Activated T-cell treated with anti-CD3 and anti-CD28 coated beads, Interleukin-2, amount 50 U/mL, for 48 hours (primary cell): Measurements from ENCODE around the gene PSMC1.
"Not testable (repeated sequence)": the region's sequence is repeated elsewhere in the genome, so short reads cannot be mapped to it uniquely, and the experiment has no call there.

Source experiments
- DNase-seq, 2 experiments: peaks; one replicate each; pipeline ENCODE4 v3.0.0-alpha.2; 2020

Gene PSMC1

DNA sequence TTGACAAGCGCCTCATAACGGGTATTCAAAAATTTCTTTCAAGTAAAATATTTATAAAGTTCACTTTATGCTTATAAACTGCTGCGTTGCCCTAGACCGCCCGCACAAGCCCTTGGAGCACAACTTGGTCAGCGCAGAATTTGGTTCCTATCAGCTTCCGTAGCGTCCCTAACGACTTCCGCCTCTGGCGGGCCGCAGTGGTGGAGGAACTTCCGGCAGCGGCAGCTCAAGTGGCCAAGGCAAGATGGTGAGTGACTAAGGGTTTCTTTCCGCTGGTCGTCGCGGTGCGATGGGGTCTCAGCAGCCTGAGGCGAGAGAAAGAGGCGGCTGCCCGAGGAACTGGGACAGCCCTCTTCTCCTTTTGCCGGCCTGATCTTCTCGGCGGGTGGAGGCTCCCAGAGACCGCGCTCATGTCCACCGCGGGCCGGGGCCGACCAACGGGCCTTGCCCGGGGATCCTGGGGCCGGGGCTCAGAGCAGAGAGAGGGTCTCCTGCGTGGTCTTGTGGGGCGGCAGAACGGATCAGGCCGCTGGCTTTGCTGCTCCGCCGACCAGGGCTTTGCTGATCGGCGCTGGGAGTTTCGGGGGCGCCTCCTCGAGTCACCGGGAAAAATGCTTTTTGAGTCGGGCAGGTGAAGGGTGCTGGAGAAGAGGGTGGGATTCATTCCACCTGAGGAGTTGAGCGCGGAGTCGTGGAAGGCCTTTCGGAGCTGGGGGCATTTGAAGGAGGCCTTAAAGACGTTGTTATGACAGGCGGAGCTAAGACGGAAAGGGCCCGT lies at the start of gene PSMC1:
Gene PSMC1 (plus strand): TSS at position 200 of the 778 bp plus-strand sequence. CDS start 45 bp downstream, at position 245.
- peak; percentile 91 to 92 for DNase-seq

GRCh38 chr14:90213099-90213748 lies 43.1 kb upstream of the PSMC1 start:
- no peak for DNase-seq

DNA sequence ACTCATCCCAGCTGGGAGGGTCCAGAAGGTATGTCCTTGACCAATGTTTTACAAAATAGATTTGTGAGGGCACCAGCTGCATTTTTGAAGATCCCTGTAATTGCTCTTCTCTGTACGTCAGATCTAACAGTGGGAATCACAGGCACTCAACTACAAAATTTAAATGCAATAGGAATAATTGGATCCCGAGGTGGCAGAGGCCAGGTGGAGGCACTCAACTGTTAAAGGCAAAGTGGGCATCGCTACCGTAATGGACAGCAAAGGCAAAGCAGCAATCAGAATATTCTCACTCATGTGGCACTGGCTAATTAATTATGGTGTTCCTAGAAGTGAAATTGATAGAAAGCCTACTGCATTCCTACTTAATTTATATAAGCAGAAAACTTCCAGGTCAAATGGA lies 27.9 kb upstream of the PSMC1 start:
- DNase-seq: no peak

DNA sequence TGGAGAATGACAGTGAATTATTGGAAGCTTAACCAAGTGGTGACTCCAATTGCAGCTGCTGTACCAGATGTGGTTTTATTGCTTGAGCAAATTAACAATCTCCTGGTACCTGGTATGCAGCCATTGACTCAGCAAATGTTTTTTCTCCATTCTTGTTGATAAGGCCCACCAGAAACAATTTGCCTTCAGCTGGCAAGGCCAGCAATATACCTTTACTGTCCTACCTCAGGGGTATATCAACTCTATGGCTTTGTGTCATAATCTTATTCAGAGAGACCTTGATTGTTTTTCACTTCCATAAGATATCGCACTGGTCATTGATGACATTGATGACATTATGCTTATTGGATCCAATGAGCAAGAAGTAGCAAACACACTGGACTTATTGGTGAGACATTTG lies 26.4 kb upstream of the PSMC1 start:
- not testable (repeated sequence) for DNase-seq

- peak; percentile 81 to 85 for DNase-seq
These were observed 21.0 kb upstream of the PSMC1 start for GRCh38 chr14:90235179-90235976.

DNA sequence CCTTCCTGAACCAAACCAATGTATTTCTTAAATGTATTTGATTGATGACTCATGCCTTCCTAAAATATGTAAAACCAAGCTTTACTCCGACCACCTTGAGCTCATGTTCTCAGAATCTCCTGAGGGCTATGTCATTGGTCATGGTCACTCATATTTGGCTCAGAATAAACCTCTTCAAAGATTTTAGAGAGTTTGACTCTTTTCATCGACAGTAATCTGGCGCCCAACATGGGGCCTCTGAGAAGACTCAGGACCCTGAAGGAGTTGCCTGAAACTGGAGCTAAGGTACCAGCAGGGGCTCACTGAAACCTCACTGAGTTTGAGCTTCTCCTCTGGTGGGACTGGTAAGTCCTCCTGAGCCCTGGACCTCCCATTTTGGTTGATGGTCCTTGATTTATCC lies 17.2 kb upstream of the PSMC1 start:
- no peak for DNase-seq

DNA sequence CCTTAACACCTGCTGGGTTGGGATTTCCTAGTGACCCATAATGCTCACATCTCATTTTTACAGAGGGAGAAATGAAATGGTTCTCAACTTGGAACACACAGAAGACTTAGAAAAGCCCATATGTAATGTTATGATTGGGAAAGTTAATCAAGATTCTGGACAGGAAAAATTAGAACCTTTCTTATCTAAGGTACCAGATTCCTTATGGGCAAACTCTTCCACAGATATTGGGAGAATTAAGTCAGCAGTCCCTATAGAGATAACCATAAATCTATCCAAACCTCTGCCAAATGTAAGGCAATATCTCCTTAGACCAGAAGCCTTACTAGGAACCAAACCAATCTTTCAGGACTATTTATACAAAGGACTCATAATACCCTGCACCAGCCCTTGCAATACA lies 13.9 kb upstream of the PSMC1 start:
- no peak for DNase-seq

GRCh38 chr14:90246936-90247335 lies 9.4 kb upstream of the PSMC1 start:
- no peak for DNase-seq

- DNase-seq: not testable (repeated sequence)
These were observed 8.9 kb upstream of the PSMC1 start for GRCh38 chr14:90247441-90247840.

DNA sequence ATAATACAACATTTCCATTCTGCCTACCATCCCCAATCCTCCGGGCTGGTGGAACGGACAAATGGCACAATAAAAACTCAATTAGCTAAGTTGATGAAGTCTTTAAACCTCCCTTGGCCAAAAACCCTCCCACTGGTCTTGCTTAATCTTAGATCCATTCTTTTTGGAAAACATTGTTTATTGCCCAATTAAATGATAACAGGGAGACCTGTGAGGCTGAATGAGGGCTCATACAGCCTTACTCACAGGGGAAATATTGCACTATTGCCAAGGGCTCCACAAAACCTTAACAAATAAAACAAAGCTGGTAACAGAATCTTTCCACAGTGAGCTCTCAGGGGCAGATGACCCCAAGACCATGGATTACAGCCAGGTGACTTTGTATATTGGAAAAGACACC lies 7.8 kb upstream of the PSMC1 start:
- DNase-seq: no peak

- DNase-seq: no peak
These were observed 2.5 kb upstream of the PSMC1 start for GRCh38 chr14:90253826-90254225.

GRCh38 chr14:90255871-90256270 lies 482 bp upstream of the PSMC1 start:
- no peak for DNase-seq

GRCh38 chr14:90263748-90264449 lies 7.5 kb downstream of the PSMC1 start:
- no peak for DNase-seq

- DNase-seq: no peak
These were observed 10.2 kb downstream of the PSMC1 start for GRCh38 chr14:90266441-90267154.

GRCh38 chr14:90268420-90268819 lies 12.1 kb downstream of the PSMC1 start:
- DNase-seq: no peak

GRCh38 chr14:90272523-90272922 lies 16.2 kb downstream of the PSMC1 start:
- no peak for DNase-seq

- no peak for DNase-seq
These were observed 17.2 kb downstream of the PSMC1 start for GRCh38 chr14:90273532-90273931.

- DNase-seq: peak in 1 of 2 experiments; percentile 31
These were observed 17.7 kb downstream of the PSMC1 start for GRCh38 chr14:90274019-90274418.

GRCh38 chr14:90274808-90275457 lies 18.6 kb downstream of the PSMC1 start:
- peak; percentile 52 to 57 for DNase-seq

DNA sequence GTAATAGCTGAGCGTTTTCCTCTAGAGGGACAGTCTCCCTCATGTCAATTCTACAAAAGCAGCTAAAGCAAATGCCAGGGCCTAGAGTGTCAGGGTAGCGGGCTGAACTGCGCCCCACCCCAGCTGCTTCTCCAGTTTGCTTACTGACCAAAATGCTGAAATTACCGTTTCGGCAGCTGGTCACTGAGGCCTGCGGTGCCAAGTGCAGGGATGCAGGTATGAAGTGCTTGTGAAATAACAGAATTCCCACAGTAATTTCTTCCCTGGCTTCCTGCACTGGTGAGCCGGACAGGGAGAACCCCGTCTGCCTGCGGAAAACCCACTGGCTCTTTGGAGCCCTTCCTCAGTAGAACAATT lies 19.1 kb downstream of the PSMC1 start:
- peak in 1 of 2 experiments; percentile 35 for DNase-seq

- peak; percentile 51 to 53 for DNase-seq
These were observed 19.5 kb downstream of the PSMC1 start for GRCh38 chr14:90275820-90276219.
